Measurements from ENCODE around the gene ARHGAP30.
A peak's percentile ranks its signal among the peaks of the same experiment; 100 is the strongest.

ARHGAP30 gene

DNA sequence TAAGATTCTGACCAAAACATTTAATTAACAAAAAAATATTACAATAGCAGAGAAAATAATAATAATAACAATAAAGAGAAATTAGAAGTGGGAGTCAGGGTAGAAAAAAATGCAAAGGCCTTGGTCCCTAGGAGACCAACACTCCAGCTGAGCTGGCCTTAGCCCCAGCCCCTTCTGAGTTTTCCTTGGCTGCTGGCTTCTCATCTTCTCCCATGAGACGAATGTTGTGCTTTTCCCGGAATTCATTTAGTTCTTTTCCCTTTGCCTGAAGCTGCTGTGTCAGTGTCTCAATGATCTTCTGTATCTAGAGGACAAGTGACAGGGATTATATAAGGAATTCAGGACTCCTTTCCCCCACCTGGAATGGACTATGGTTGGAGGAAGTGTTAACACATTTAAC, 30.9 kb upstream of the ARHGAP30 start:
- no peaks in the 10 kb centered on the region for H3K27me3 ChIP-seq (ENCODE audit: control insufficient read depth, insufficient read depth, low read length)
- no peak overlapping the region for H3K4me3 ChIP-seq (ENCODE audit: low read depth, low read length)
- no peaks in the 10 kb centered on the region for H3K9me3 ChIP-seq (ENCODE audit: control insufficient read depth, insufficient read depth, low read length)
- H3K4me1 ChIP-seq (ENCODE audit: control insufficient read depth, insufficient read depth, low read length), result 0 out of 2 replicates have a peak, but pooled peaks cover 4% of the 10 kb centered on the region
- H3K27ac ChIP-seq (ENCODE audit: low read depth, low read length), result no peak overlapping the region
- no peak overlapping the region for H3K9ac ChIP-seq (ENCODE audit: low read depth, low read length)
- H3K36me3 ChIP-seq (ENCODE audit: control insufficient read depth, insufficient read depth, low read length), result peaks cover 26% of the 10 kb centered on the region

DNA sequence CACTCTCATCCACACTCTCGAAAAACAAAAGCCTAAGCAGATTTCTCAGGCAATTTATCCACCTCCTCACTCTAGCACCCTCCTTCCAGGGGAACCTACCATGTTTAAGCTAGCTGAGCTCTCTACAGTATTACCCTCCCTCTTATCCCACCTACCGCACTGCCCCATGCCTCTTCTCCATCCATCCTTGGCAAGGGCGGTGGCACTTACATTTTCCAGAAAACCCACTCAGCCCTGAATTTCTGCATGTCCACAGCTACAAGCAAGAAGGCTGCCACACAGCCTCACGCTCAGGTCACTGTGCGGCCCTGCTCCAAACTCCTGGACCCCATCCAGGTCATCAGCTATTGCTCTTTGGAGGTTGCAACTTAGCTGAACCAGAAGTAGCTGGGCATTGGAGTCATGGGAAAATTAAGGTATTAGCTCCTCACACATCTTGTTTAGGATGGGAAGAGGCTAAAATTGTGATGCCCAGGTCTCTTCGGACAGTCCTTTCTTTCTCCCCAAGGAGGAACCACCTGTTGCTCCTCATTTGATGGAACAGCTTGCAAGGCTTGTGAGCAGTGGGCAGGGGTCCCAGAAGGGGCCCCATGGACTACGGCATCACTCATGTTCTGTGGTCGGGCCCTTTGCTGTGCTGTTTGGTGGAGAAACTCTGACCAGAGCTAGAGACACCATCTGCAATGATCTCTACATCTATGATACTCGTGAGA, 29.6 kb upstream of the ARHGAP30 start:
- Histone ChIP-seq H3K9ac (ENCODE audit: low read depth, low read length) (peak overlapping the region; percentile 62), H3K4me1 (ENCODE audit: control insufficient read depth, insufficient read depth, low read length) (0 out of 2 replicates have a peak, but pooled peaks cover 4% of the 10 kb centered on the region), H3K27ac (ENCODE audit: low read depth, low read length) (no peak overlapping the region), H3K4me3 (ENCODE audit: low read depth, low read length) (peak overlapping the region; percentile 93), H3K9me3 (ENCODE audit: control insufficient read depth, insufficient read depth, low read length) (no peaks in the 10 kb centered on the region), H3K27me3 (ENCODE audit: control insufficient read depth, insufficient read depth, low read length) (no peaks in the 10 kb centered on the region), H3K36me3 (ENCODE audit: control insufficient read depth, insufficient read depth, low read length) (peaks cover 26% of the 10 kb centered on the region)

DNA sequence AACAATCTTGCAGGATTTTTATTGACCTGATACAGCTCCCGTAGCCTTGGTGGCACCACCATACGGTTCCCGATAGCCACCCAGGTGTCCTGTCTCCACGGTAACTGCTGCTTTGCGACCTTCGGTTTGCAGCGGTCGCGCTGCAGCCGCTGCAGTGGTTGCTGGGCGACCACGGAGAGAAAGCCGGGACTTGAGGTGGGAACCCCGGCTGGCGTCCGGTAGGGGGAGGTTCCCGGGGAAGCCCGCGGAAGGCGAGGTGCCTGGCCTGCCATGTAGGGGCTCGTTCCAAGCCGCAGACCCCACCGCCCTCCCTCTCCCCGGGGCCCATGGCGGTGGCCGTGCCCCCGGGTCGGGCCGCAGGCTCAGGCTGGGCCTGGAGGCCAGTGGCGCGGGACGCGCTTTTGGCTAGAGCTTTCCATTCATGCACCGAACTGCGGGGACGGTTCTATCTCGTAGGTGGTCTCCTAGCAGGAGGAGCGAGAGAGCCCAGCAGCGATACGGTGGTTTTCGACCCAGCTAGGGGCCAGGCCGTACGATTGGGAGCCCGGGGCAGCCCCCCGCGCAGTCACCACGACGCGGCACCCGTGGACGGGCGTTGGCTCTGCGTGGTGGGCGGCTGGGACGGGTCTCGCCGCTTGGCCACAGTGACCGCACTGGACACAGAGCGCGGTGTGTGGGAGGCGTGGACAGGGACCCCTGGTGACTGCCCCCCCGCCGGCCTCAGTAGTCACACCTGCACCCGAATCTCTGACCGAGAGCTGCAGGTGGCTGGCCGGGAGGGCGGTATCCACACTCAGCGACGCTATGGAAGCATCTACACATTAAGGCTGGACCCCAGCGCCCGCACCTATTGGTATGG, 28.7 kb upstream of the ARHGAP30 start, which contains the start of gene KLHDC9:
KLHDC9 (plus strand) TSS at position 152 of the 859 bp plus-strand sequence; CDS start at position 327, 175 bp downstream.
- H3K36me3 ChIP-seq (ENCODE audit: control insufficient read depth, insufficient read depth, low read length), result peaks cover 23% of the 10 kb centered on the region
- H3K4me3 ChIP-seq (ENCODE audit: low read depth, low read length), result peak within 1 kb of the TSS; percentile 93
- H3K9ac ChIP-seq (ENCODE audit: low read depth, low read length), result peak within 1 kb of the TSS; percentile 62
- H3K4me1 ChIP-seq (ENCODE audit: control insufficient read depth, insufficient read depth, low read length), result 0 out of 2 replicates have a peak, but pooled peaks cover 4% of the 10 kb centered on the region
- no peaks in the 10 kb centered on the region for H3K27me3 ChIP-seq (ENCODE audit: control insufficient read depth, insufficient read depth, low read length)
- peak within 1 kb of the TSS; percentile 76 for H3K27ac ChIP-seq (ENCODE audit: low read depth, low read length)
- no peaks in the 10 kb centered on the region for H3K9me3 ChIP-seq (ENCODE audit: control insufficient read depth, insufficient read depth, low read length)

DNA sequence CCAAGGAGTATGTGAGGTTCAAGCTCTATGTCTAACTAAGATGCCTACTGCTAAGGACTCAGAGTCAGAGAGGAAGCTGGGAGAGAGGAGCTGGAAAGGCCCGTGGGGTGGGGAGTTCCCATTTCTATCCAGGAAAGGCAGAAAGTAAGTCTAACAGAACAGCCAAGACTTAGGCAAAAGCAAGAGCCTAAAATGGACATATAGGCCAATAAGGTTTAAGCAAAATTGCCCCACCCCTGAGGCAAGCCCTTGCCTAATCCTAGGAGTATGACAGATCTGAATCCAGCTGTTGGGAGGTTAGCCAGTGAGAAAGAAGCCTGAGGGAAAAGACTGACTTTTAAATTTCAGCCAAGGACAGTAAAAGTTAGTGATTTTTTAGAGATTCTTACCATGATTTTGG, 26.8 kb upstream of the ARHGAP30 start:
- H3K9me3 ChIP-seq (ENCODE audit: control insufficient read depth, insufficient read depth, low read length), result no peaks in the 10 kb centered on the region
- H3K4me3 ChIP-seq (ENCODE audit: low read depth, low read length), result no peak overlapping the region
- H3K4me1 ChIP-seq (ENCODE audit: control insufficient read depth, insufficient read depth, low read length), result 0 out of 2 replicates have a peak, but pooled peaks cover 4% of the 10 kb centered on the region
- no peak overlapping the region for H3K27ac ChIP-seq (ENCODE audit: low read depth, low read length)
- H3K27me3 ChIP-seq (ENCODE audit: control insufficient read depth, insufficient read depth, low read length), result no peaks in the 10 kb centered on the region
- H3K9ac ChIP-seq (ENCODE audit: low read depth, low read length), result no peak overlapping the region
- H3K36me3 ChIP-seq (ENCODE audit: control insufficient read depth, insufficient read depth, low read length), result peaks cover 14% of the 10 kb centered on the region

DNA sequence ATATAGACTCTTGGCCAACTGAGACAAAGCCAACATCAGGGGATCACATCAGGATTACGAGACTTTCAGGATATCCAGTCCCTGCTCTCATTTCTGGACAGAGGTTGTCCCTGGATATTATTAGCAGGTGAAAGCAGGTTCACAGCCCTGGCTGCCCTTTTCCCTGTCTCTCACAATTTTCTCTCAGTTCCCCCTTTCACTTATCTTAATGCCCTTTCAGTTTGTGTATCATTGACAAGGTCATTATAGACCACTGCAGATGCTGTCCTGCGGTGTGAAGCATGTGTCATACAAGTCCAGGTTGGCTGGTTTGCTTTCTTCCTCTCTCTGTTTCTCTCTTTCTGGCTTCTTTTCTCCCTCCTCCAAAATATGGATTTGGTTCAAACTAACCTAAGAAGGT, 26.3 kb upstream of the ARHGAP30 start:
- H3K27me3 ChIP-seq (ENCODE audit: control insufficient read depth, insufficient read depth, low read length), result no peaks in the 10 kb centered on the region
- peaks cover 11% of the 10 kb centered on the region for H3K36me3 ChIP-seq (ENCODE audit: control insufficient read depth, insufficient read depth, low read length)
- H3K9ac ChIP-seq (ENCODE audit: low read depth, low read length), result no peak overlapping the region
- no peaks in the 10 kb centered on the region for H3K9me3 ChIP-seq (ENCODE audit: control insufficient read depth, insufficient read depth, low read length)
- H3K4me1 ChIP-seq (ENCODE audit: control insufficient read depth, insufficient read depth, low read length), result 0 out of 2 replicates have a peak, but pooled peaks cover 4% of the 10 kb centered on the region
- no peak overlapping the region for H3K27ac ChIP-seq (ENCODE audit: low read depth, low read length)
- H3K4me3 ChIP-seq (ENCODE audit: low read depth, low read length), result no peak overlapping the region

DNA sequence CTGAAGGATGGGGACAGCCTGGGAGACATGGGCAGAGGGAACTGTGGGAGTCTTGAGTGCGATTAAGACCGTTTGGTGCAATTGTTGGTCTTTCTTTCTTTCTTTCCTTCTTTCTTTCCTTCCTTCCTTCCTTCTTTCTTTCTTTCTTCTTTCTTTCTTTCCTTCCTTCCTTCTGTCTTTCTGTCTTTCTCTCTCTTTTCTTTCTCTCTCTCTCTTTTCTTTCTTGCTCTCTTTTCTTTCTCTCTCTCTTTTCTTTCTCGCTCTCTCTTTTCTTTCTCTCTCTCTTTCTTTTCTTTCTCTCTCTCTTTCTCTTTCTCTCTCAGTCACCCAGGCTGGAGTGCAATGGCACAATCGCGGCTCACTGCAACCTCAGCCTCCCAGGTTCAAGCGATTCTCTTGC, 25.5 kb upstream of the ARHGAP30 start:
- H3K27me3 ChIP-seq (ENCODE audit: control insufficient read depth, insufficient read depth, low read length), result no peaks in the 10 kb centered on the region
- H3K4me3 ChIP-seq (ENCODE audit: low read depth, low read length), result no peak overlapping the region
- no peak overlapping the region for H3K27ac ChIP-seq (ENCODE audit: low read depth, low read length)
- H3K36me3 ChIP-seq (ENCODE audit: control insufficient read depth, insufficient read depth, low read length), result peaks cover 4% of the 10 kb centered on the region; the same call in 1 of the 2 replicates
- no peaks in the 10 kb centered on the region for H3K9me3 ChIP-seq (ENCODE audit: control insufficient read depth, insufficient read depth, low read length)
- no peak overlapping the region for H3K9ac ChIP-seq (ENCODE audit: low read depth, low read length)
- H3K4me1 ChIP-seq (ENCODE audit: control insufficient read depth, insufficient read depth, low read length), result 0 out of 2 replicates have a peak, but pooled peaks cover 4% of the 10 kb centered on the region

DNA sequence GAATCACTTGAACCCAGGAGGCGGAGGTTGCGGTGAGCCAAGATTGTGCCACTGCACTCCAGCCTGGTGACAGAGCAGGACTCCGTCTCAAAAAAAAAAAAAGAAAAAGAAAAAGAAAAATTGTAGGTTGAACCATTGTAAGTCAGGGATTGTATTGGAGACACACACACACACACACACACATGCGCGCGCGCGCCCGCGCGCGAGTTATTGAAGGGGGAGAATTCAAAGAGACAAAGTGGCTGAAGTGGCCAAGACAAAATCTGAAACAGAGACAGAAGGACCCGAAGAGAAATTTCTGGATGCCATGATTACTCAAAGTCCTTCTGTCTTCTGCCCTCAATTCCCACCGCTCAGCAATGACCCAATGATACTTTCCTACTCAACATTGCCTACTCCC, 24.8 kb upstream of the ARHGAP30 start:
- no peak overlapping the region for H3K27ac ChIP-seq (ENCODE audit: low read depth, low read length)
- 0 out of 2 replicates have a peak, but pooled peaks cover 8% of the 10 kb centered on the region for H3K4me1 ChIP-seq (ENCODE audit: control insufficient read depth, insufficient read depth, low read length)
- no peaks in the 10 kb centered on the region for H3K27me3 ChIP-seq (ENCODE audit: control insufficient read depth, insufficient read depth, low read length)
- H3K9me3 ChIP-seq (ENCODE audit: control insufficient read depth, insufficient read depth, low read length), result no peaks in the 10 kb centered on the region
- H3K4me3 ChIP-seq (ENCODE audit: low read depth, low read length), result no peak overlapping the region
- no peak overlapping the region for H3K9ac ChIP-seq (ENCODE audit: low read depth, low read length)
- H3K36me3 ChIP-seq (ENCODE audit: control insufficient read depth, insufficient read depth, low read length), result no peaks in the 10 kb centered on the region

DNA sequence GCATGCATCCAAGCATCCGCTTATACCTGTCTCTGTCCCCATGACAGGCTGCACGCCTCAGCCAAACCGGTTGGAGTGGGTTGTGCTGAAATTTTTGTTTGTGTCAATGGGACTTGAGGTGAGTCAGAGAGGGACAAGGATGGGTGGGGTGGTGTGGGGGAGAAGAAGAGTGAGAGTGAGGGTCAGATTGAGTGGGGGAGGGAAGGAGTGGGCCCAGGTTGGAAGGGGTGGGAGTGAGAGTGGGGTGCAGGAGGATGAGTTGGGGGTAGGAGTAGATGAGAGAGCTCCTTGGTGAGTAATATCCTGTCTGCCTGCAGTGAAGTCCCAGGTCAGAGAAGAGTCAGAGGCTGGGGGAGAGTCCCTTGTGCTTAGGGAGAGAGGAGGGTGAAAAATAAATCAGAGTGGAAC, 22.9 kb upstream of the ARHGAP30 start:
- no peak overlapping the region for H3K9ac ChIP-seq (ENCODE audit: low read depth, low read length)
- 0 out of 2 replicates have a peak, but pooled peaks cover 7% of the 10 kb centered on the region for H3K4me1 ChIP-seq (ENCODE audit: control insufficient read depth, insufficient read depth, low read length)
- H3K9me3 ChIP-seq (ENCODE audit: control insufficient read depth, insufficient read depth, low read length), result no peaks in the 10 kb centered on the region
- H3K27me3 ChIP-seq (ENCODE audit: control insufficient read depth, insufficient read depth, low read length), result no peaks in the 10 kb centered on the region
- no peak overlapping the region for H3K27ac ChIP-seq (ENCODE audit: low read depth, low read length)
- H3K4me3 ChIP-seq (ENCODE audit: low read depth, low read length), result no peak overlapping the region
- H3K36me3 ChIP-seq (ENCODE audit: control insufficient read depth, insufficient read depth, low read length), result no peaks in the 10 kb centered on the region

DNA sequence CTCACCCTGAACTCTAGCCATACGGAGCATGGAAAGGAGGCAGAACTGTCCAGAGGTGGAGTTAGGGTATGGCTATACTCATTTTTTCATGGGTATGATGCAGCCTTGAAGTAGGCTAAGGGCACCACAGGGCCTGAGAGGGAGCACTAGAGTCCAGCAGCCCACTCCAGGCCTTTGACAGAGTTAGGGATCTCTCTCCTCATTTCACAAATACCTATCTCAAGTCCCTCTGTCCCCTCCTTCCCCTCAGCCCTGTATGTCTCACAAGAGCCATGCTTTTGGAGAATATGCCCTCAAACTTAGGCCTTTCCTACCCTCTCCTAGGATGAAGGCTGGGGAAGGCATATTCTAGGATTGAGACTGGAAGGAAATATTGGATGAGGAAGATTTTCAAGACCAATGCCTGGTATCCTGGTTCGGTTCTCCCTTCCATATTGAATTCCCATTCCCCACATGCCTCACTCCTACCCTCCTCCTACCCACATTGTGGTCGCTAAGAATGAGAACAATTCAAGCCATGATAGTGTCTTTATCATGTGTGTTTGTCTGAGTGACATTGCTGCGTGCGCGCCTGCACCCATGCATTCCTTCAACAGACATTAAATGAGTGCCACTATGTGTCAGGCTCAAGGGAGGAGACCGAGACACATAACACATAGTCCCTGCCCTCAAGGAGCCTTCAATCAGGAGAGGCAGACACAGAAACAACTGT, 22.3 kb upstream of the ARHGAP30 start:
- H3K36me3 ChIP-seq (ENCODE audit: control insufficient read depth, insufficient read depth, low read length), result no peaks in the 10 kb centered on the region
- H3K4me1 ChIP-seq (ENCODE audit: control insufficient read depth, insufficient read depth, low read length), result 0 out of 2 replicates have a peak, but pooled peaks cover 7% of the 10 kb centered on the region
- no peak overlapping the region for H3K4me3 ChIP-seq (ENCODE audit: low read depth, low read length)
- no peak overlapping the region for H3K27ac ChIP-seq (ENCODE audit: low read depth, low read length)
- H3K9ac ChIP-seq (ENCODE audit: low read depth, low read length), result no peak overlapping the region
- no peaks in the 10 kb centered on the region for H3K27me3 ChIP-seq (ENCODE audit: control insufficient read depth, insufficient read depth, low read length)
- no peaks in the 10 kb centered on the region for H3K9me3 ChIP-seq (ENCODE audit: control insufficient read depth, insufficient read depth, low read length)

DNA sequence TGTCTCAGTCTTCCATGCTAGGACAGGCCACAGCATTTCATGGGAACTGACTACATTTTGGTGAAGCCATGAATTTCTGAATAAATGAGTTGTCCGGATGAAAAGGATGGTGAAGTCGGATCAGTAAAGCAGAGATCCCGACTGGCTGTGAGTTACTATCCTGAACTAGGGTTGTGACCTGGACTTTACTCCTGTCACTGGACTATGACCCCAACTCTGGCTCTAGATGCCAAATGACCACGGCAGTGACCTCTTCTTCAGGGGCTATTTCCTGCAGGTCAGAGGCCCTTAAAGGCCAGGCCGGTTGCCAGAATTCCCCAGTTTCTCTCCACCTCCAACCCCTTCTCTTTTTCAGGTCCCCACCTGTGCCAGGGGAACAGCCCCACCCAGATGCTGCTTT, 21.4 kb upstream of the ARHGAP30 start:
- Histone ChIP-seq H3K9me3 (ENCODE audit: control insufficient read depth, insufficient read depth, low read length) (no peaks in the 10 kb centered on the region), H3K4me1 (ENCODE audit: control insufficient read depth, insufficient read depth, low read length) (0 out of 2 replicates have a peak, but pooled peaks cover 7% of the 10 kb centered on the region), H3K27me3 (ENCODE audit: control insufficient read depth, insufficient read depth, low read length) (no peaks in the 10 kb centered on the region)

More for the DNA sequence above, 21.4 kb upstream of the ARHGAP30 start:
- Histone ChIP-seq H3K27ac (ENCODE audit: low read depth, low read length) (no peak overlapping the region), H3K4me3 (ENCODE audit: low read depth, low read length) (no peak overlapping the region), H3K36me3 (ENCODE audit: control insufficient read depth, insufficient read depth, low read length) (no peaks in the 10 kb centered on the region), H3K9ac (ENCODE audit: low read depth, low read length) (no peak overlapping the region)
